HepG2 (cell line): ENCODE results near the gene B3GNT7. TPM values are rescaled to one million over a fixed set of nuclear protein-coding genes. Genes with fewer than 3 reads are reported as not detected.

Source experiments
- ATAC-seq: fragments of 200-7000 bp; cut with Tn5 transposase; 3 replicates; pipeline ENCODE4 v1.9.1; 2020; ENCODE audit warnings: mild to moderate bottlenecking, moderate library complexity
- BruUV-seq: library from RNA; stranded (reverse); fragments of 400-500 nt; replicated peaks from 2 replicates; lab custom pipeline; 2021; lab: Mats Ljungman, UMichigan
- CTCF ChIA-PET: fragments of 300-600 bp; formaldehyde crosslinking; extraction: SDS; loops from one replicate; lab custom pipeline; 2021; ENCODE audit warnings: low total read pairs, inconsistent platforms, low intra/inter-chr PET ratio; lab: Yijun Ruan, JAX
- POLR2A ChIA-PET: fragments of 350-600 bp; sonication (Branson Sonifier 250); formaldehyde crosslinking; loops from one replicate; lab custom pipeline; 2020; ENCODE audit warnings: antibody characterized with exemption, inconsistent platforms; lab: Yijun Ruan, JAX
- DNase-seq: peaks from one replicate; pipeline ENCODE4 v3.0.0-alpha.2; 2015; ENCODE audit warnings: low spot score
- FAIRE-seq: peaks from 3 replicates; lab custom pipeline; 2011; peaks lifted over from hg19 to GRCh38; lab: Jason Lieb, UNC
- H2AFZ ChIP-seq: one replicate; pipeline ENCODE4 v1.6.1; 2011; ENCODE audit warnings: low read length, inconsistent platforms
- H3K27ac ChIP-seq: fragments of 300-600 bp; 3 replicates; pipeline ENCODE4 v1.8.0; 2011; ENCODE audit warnings: mixed run types, mild to moderate bottlenecking, mixed read lengths, low read length, inconsistent platforms; ENCODE audit not compliant: insufficient read depth; ENCODE audit errors: extremely low read length
- H3K27me3 ChIP-seq, 2 experiments: fragments of 200-600 bp in 1 of 2; 2 replicates in 1 of 2; 3 replicates in 1 of 2; pipeline versions ENCODE4 v1.6.0 to v1.8.0; 2011; ENCODE audit warnings: low read length in 2 of 2, mild to moderate bottlenecking in 2 of 2, moderate library complexity in 2 of 2, inconsistent platforms in 1 of 2; ENCODE audit not compliant: insufficient read depth in 2 of 2, control insufficient read depth in 1 of 2
- H3K36me3 ChIP-seq, 2 experiments: fragments of 200-600 bp in 1 of 2; replicated peaks in 1 of 2; 2 replicates in 1 of 2; 3 replicates in 1 of 2; pipeline versions ENCODE4 v1.5.1 to v1.8.0; 2011; ENCODE audit warnings: low read length in 2 of 2, inconsistent platforms in 1 of 2; ENCODE audit not compliant: insufficient read depth in 2 of 2, control insufficient read depth in 1 of 2
- H3K4me1 ChIP-seq: 2 replicates; pipeline ENCODE4 v1.5.1; 2012; ENCODE audit warnings: low read length, inconsistent platforms; ENCODE audit not compliant: insufficient read depth
- H3K4me2 ChIP-seq: 2 replicates; pipeline ENCODE4 v1.6.0; 2011; ENCODE audit warnings: low read depth, low read length, inconsistent platforms
- H3K4me3 ChIP-seq, 3 experiments: fragments of 200-600 bp in 1 of 3; sonication (generic), shearing (Covaris generic) in 1 of 3; replicated peaks in 1 of 3; 2 replicates each; pipeline ENCODE4 v1.5.1; 2011 to 2016; ENCODE audit warnings: low read length in 3 of 3, inconsistent platforms in 2 of 3, low read depth in 2 of 3, mild to moderate bottlenecking in 2 of 3, control low read depth in 1 of 3, mixed read lengths in 1 of 3; ENCODE audit not compliant: insufficient read depth in 1 of 3
- H3K79me2 ChIP-seq: one replicate; pipeline ENCODE4 v1.6.1; 2011; ENCODE audit warnings: low read length, inconsistent platforms; ENCODE audit not compliant: insufficient read depth
- H3K9ac ChIP-seq: 2 replicates; pipeline ENCODE4 v1.6.0; 2011; ENCODE audit warnings: mild to moderate bottlenecking, low read depth, low read length, inconsistent platforms; ENCODE audit not compliant: insufficient read depth
- H3K9me3 ChIP-seq: 2 replicates; pipeline ENCODE4 v1.5.1; 2012; ENCODE audit warnings: mild to moderate bottlenecking, low read length
- H4K20me1 ChIP-seq: 2 replicates; pipeline ENCODE4 v1.6.0; 2011; ENCODE audit warnings: inconsistent platforms, mild to moderate bottlenecking, low read length, moderate library complexity; ENCODE audit not compliant: insufficient read depth
- EEA1 ChIP-seq: sonication (generic); formaldehyde crosslinking; IDR thresholded peaks from 2 replicates; pipeline ENCODE4 v1.5.1; 2020; ENCODE audit warnings: mild to moderate bottlenecking, missing genetic modification reagents, borderline replicate concordance
- EP300 ChIP-seq, 3 experiments: sonication (generic) in 1 of 3; formaldehyde crosslinking in 1 of 3; IDR thresholded peaks; 2 replicates each; pipeline versions ENCODE4 v1.5.1 to v1.6.1; 2011 to 2020; ENCODE audit warnings: low read depth in 2 of 3, low read length in 2 of 3, borderline replicate concordance in 1 of 3, improper control_type of control experiment in 1 of 3, mild to moderate bottlenecking in 1 of 3, missing genetic modification reagents in 1 of 3, moderate library complexity in 1 of 3
- ZBTB33 ChIP-seq: sonication (generic); formaldehyde crosslinking; IDR thresholded peaks from 2 replicates; pipeline ENCODE4 v1.4.0; 2020; ENCODE audit warnings: missing genetic modification reagents
- ZNF225 ChIP-seq: sonication (generic); formaldehyde crosslinking; IDR thresholded peaks from 2 replicates; pipeline ENCODE4 v1.4.0; 2020; ENCODE audit warnings: mild to moderate bottlenecking, missing genetic modification reagents
- WGBS: methylation state at CpG from one replicate; pipeline ENCODE4 v1.1.6; 2017; ENCODE audit warnings: low lambda C conversion rate; 5-methylcytosine and 5-hydroxymethylcytosine counted together
- in situ Hi-C: cut with HindIII; loops from 2 replicates; pipeline ENCODE4 v1.10.0; 2017; ENCODE audit warnings: low pct_unique_long_range_greater_than_20kb; ENCODE audit not compliant: extremely low pct_ligation_motif_present
- intact Hi-C: fragments of 100-400 bp; cut with micrococcal nuclease; formaldehyde crosslinking; loops from one replicate; pipeline ENCODE4 v1.10.0; 2022; ENCODE audit not compliant: unreplicated experiment
- polyA plus RNA-seq, 8 experiments: library from polyadenylated mRNA; depleted of rRNA in 3 of 8; stranded (reverse) in 7 of 8; unstranded in 1 of 8; fragments of >200 nt; fragmentation: Illumina TruSeq in 4 of 8; extraction: Trizol in 4 of 8; gene quantifications; 2 replicates each; pipeline versions ENCODE4 v1.2.1 to v1.2.3, GENCODE V29; 2011 to 2016; ENCODE audit warnings: low read depth in 4 of 8, missing spikeins in 1 of 8, mixed read lengths in 1 of 8; ENCODE audit not compliant: insufficient read depth in 1 of 8
- total RNA-seq, 5 experiments: library from RNA; depleted of rRNA; stranded (reverse); fragments of >200 nt; fragmentation: Illumina TruSeq; extraction: Trizol; gene quantifications; 2 replicates each; pipeline ENCODE4 v1.2.3, GENCODE V29; 2016; ENCODE audit warnings: low read depth in 1 of 5

The B3GNT7 gene
- total and polyA plus RNA-seq, 2 of the 13 experiments (the other 11 are each of a cell fraction or from before 2014, with no cell fraction given): 0.04 to 0.24 TPM

GRCh38 chr2:231359948-231360347 is 35.6 kb upstream of the B3GNT7 start:
- ATAC-seq: no peak
- TF ChIP-seq EP300 (IDR thresholded peaks at IDR 0.05; ENCODE audit: low read depth in 2 of 2, low read length in 2 of 2): no peak
- TF ChIP-seq EP300 (CRISPR knock-in tag; IDR thresholded peaks at IDR 0.05; ENCODE audit: borderline replicate concordance): no peak
- TF ChIP-seq ZNF225: no peak
- TF ChIP-seq, all 625 proteins: peak for 0
- Histone ChIP-seq H3K27me3 (no peaks in the 10 kb centered on the region), H2AFZ (no peak overlapping the region), H3K79me2 (no peaks in the 10 kb centered on the region), H3K36me3 (no peaks in the 10 kb centered on the region; a peak in 1 of 5 replicates), H3K4me1 (peaks cover 4% of the 10 kb centered on the region), H3K4me3 (no peak overlapping the region), H3K9ac (no peak overlapping the region), H4K20me1 (no peaks in the 10 kb centered on the region), H3K9me3 (no peaks in the 10 kb centered on the region), H3K4me2 (no peak overlapping the region), H3K27ac (no peak overlapping the region)
- in situ Hi-C loops (no loop called here), intact Hi-C loops (loop anchor here (2.0 kb wide), 1 partner anchor 53 kb away; no protein-coding TSS in a partner anchor)
- FAIRE-seq: no peak
- ChIA-PET CTCF (no interaction called here), POLR2A (no interaction called here)
- DNase-seq: no peak
- 93% methylated on average over 9 of the region's 11 CpGs for WGBS
- no TSS peak for BruUV-seq

- 63% methylated on average over 6 of the region's 11 CpGs for WGBS
- Histone ChIP-seq H3K4me1 (peaks cover 9% of the 10 kb centered on the region), H3K79me2 (no peaks in the 10 kb centered on the region), H3K27ac (no peak overlapping the region), H3K9me3 (no peaks in the 10 kb centered on the region), H3K27me3 (no peaks in the 10 kb centered on the region), H3K9ac (no peak overlapping the region), H3K4me2 (no peak overlapping the region), H2AFZ (no peak overlapping the region), H3K36me3 (no peaks in the 10 kb centered on the region; a peak in 1 of 5 replicates), H4K20me1 (no peaks in the 10 kb centered on the region), H3K4me3 (no peak overlapping the region)
- in situ Hi-C loops (no loop called here), intact Hi-C loops (no loop called here)
- no TSS peak for BruUV-seq
- no peak for ATAC-seq
- POLR2A ChIA-PET: no interaction called here
- TF ChIP-seq EEA1 (CRISPR knock-in tag) (no peak), ZBTB33 (0 out of 2 replicates have a peak, but pooled peaks have one; percentile 24)
- FAIRE-seq: no peak
- CTCF ChIA-PET: no interaction called here
- DNase-seq: no peak
Observed at GRCh38 chr2:231360401-231360800, 35.1 kb upstream of the B3GNT7 start.
